ENCODE measurements around the gene IPPK. TPM values are rescaled to one million over a fixed set of nuclear protein-coding genes. Genes with fewer than 3 reads are reported as not detected.

Gene IPPK
- total RNA-seq (6.8 and 8.5 TPM in 2 replicates), polyA plus RNA-seq (8.7 and 15.5 TPM in 2 replicates), polyA minus RNA-seq (7.3 and 17.3 TPM in 2 replicates)
- 6.9 TPM for total RNA-seq (2013)

- Histone ChIP-seq H3K9ac (ENCODE audit: low read length) (peak within 1 kb of the TSS; percentile 99), H3K4me1 (ENCODE audit: control insufficient read depth in 2 of 2, insufficient read depth in 2 of 2, low read length in 2 of 2) (peaks cover 17 to 23% of the 10 kb centered on the region in 2 donors), H3K27me3 (replicated peaks in 1 of 4; ENCODE audit: control extremely low read depth in 1 of 4, control insufficient read depth in 3 of 4, insufficient read depth in 4 of 4, low read length in 3 of 4) (no peaks in the 10 kb centered on the region), H2AFZ (ENCODE audit: insufficient read depth, low read depth, low read length, poor library complexity, severe bottlenecking) (peak within 1 kb of the TSS; percentile 89), H3K36me3 (replicated peaks in 1 of 2; ENCODE audit: control extremely low read depth in 1 of 2, control insufficient read depth in 1 of 2, extremely low read depth in 1 of 2, insufficient read depth in 2 of 2, low read length in 1 of 2) (peaks cover 0 to 8% of the 10 kb centered on the region in 2 experiments), H3K9me3 (ENCODE audit: control extremely low read depth in 1 of 3, control insufficient read depth in 2 of 3, insufficient read depth in 1 of 3, low read length in 2 of 3) (no peaks in the 10 kb centered on the region), H3K79me2 (ENCODE audit: control insufficient read depth, insufficient read depth, low read length) (peaks cover 59% of the 10 kb centered on the region), H3K4me3 (ENCODE audit: control extremely low read depth in 1 of 5, extremely low read depth in 1 of 5, insufficient read depth in 1 of 5, low read depth in 2 of 5, low read length in 4 of 5) (peak within 1 kb of the TSS; percentile 93 to 100 (median 99)), H3K27ac (ENCODE audit: low read length in 2 of 2) (peak within 1 kb of the TSS; percentile 87 to 99), H3K4me2 (replicated peaks; ENCODE audit: low read depth, low read length, poor library complexity, severe bottlenecking) (peak within 1 kb of the TSS; percentile 97), H4K20me1 (ENCODE audit: control insufficient read depth, insufficient read depth, low read length, poor library complexity, severe bottlenecking) (peaks cover 4% of the 10 kb centered on the region)
- ChIA-PET POLR2A (interaction anchor here (0.7 to 1.7 kb wide), 5 partner anchors 59 to 344 kb away, joined by 3 to 13 read pairs (median 6); partner anchors contain the start of genes BICD2, CENPP and NOL8), CTCF (interaction anchor here (0.7 to 2.4 kb wide), 9 partner anchors 47 to 530 kb away, joined by 3 to 13 read pairs (median 5); partner anchors contain the start of genes BICD2, CENPP and NOL8)
- Mint-ChIP-seq H3K27me3 (no peaks in the 10 kb centered on the region), H3K9me3 (ENCODE audit: insufficient read depth) (no peaks in the 10 kb centered on the region), H3K4me3 (peak within 1 kb of the TSS; percentile 97), H3K27ac (peak within 1 kb of the TSS; percentile 95), H3K4me1 (peaks cover 27% of the 10 kb centered on the region)
- peak; percentile 92 for ATAC-seq (ENCODE audit: low read depth)
- no peak for TF ChIP-seq CTCF (IDR thresholded peaks at IDR 0.05)
- TF ChIP-seq EZH2 (IDR thresholded peaks at IDR 0.05; ENCODE audit: borderline replicate concordance, insufficient read depth, low read depth, low read length, poor library complexity, severe bottlenecking): no peak
- intact Hi-C loops (cut with micrococcal nuclease): loop anchor here (1.0 to 10.0 kb wide), 8 partner anchors 59 to 1587 kb away; partner anchors contain the start of genes FAM120A, FAM120AOS, SPTLC1 and ZNF169
- DNase-seq: peak; percentile 98
- WGBS (ENCODE audit: insufficient coverage): under 1% methylated on average over 75 of the region's 75 CpGs
Measured at GRCh38 chr9:92669890-92670708, at the start of gene IPPK. Gene IPPK, minus strand, starts transcription at chr9:92670131. Its CDS starts 143 bp downstream, at chr9:92669988.
